PC-9 (cell line): ENCODE measurements around the gene STK32B.

Experiments
- CTCF ChIP-seq: fragments of 200-600 bp; sonication (generic); conservative IDR thresholded peaks from 2 replicates; pipeline ENCODE4 v1.6.1; 2017; ENCODE audit warnings: mixed run types, antibody characterized with exemption, mild to moderate bottlenecking, moderate library complexity
- EZH2 ChIP-seq: fragments of 200-600 bp; sonication (generic); IDR thresholded peaks from 2 replicates; pipeline ENCODE4 v1.8.0; 2017; ENCODE audit warnings: antibody characterized with exemption, low read depth

GRCh38 chr4:5389756-5390310, 338.6 kb downstream of the STK32B start:
- TF ChIP-seq CTCF, result peak; percentile 29; the same call in 1 of the 2 replicates
- no peak for TF ChIP-seq EZH2
